ENCODE data around the gene RUFY2.

RUFY2 gene

DNA sequence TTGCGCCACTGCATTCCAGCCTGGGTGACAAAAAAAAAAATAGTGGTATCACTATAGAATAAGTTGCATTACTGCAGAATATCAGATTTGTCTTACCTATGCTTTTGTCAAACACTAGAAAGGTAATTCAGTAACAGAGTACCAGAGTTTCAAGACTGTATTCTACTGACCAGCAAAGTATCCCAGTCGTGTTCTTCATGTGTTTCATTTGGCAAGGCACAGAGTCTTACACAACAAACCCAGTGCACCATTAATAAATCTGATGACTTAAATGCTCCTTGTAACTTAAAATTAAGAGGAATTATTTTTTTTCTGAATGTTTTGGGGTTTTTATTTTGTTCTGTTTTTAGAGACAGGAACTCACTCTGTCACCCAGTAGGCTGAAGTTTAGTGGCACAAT lies 40.0 kb downstream of the RUFY2 start:
- TF ChIP-seq, protein P1, sequence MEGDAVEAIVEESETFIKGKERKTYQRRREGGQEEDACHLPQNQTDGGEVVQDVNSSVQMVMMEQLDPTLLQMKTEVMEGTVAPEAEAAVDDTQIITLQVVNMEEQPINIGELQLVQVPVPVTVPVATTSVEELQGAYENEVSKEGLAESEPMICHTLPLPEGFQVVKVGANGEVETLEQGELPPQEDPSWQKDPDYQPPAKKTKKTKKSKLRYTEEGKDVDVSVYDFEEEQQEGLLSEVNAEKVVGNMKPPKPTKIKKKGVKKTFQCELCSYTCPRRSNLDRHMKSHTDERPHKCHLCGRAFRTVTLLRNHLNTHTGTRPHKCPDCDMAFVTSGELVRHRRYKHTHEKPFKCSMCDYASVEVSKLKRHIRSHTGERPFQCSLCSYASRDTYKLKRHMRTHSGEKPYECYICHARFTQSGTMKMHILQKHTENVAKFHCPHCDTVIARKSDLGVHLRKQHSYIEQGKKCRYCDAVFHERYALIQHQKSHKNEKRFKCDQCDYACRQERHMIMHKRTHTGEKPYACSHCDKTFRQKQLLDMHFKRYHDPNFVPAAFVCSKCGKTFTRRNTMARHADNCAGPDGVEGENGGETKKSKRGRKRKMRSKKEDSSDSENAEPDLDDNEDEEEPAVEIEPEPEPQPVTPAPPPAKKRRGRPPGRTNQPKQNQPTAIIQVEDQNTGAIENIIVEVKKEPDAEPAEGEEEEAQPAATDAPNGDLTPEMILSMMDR (IDR thresholded peaks at IDR 0.05; ENCODE audit: control extremely low read depth, extremely low read depth, low read depth, missing control alignments): no peak
- ChIA-PET POLR2A (no interaction called here), CTCF (interaction anchor here (1.6 kb wide), 1 partner anchor 19 kb away, joined by 5 read pairs; no protein-coding TSS in a partner anchor)
- no peak for DNase-seq (ENCODE audit: extremely low spot score)

DNA sequence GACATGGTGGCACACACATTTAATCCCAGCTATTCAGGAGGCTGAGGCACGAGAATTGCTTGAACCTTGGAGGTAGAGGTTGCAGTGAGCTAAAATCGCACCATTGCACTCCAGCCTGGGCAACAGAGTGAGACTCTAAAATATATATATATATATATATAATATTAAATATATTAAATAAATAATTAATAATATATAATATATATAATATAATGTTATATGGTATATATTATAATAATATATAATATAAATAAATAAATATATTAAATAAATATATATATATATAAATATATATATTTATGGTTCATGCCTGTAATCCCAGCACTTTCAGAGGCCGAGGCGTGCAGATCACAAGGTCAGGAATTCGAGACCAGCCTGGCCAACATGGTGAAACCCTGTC lies 40.5 kb downstream of the RUFY2 start:
- ChIA-PET POLR2A (no interaction called here), CTCF (interaction anchor here (1.6 kb wide), 1 partner anchor 18 kb away, joined by 5 read pairs; no protein-coding TSS in a partner anchor)
- TF ChIP-seq, protein P1 (IDR thresholded peaks at IDR 0.05; ENCODE audit: control extremely low read depth, extremely low read depth, low read depth, missing control alignments): no peak
- no peak for DNase-seq (ENCODE audit: extremely low spot score)

DNA sequence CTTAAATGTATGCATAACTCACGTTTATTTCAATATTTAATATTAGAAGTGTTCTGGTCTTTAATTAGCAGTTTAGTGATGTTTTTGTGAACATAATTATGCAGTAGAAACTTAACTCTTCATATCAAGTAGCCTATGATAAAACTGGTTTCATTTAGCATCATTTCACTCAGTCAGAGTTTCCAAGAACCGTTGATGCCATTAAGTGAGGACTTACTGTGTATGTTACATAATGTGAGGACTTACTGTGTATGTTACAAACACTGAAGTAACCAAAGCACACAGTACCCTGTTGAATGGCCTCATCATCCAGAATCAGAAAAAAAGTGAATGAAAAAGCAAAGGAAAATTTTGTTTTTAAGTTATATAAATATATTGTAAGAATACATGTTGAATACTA lies 41.5 kb downstream of the RUFY2 start:
- CTCF ChIA-PET: interaction anchor here (4.7 kb wide), 1 partner anchor 18 kb away, joined by 26 read pairs; no protein-coding TSS in a partner anchor
- POLR2A ChIA-PET: no interaction called here
- TF ChIP-seq, protein P1 (IDR thresholded peaks at IDR 0.05; ENCODE audit: control extremely low read depth, extremely low read depth, low read depth, missing control alignments): no peak
- DNase-seq (ENCODE audit: extremely low spot score): no peak

DNA sequence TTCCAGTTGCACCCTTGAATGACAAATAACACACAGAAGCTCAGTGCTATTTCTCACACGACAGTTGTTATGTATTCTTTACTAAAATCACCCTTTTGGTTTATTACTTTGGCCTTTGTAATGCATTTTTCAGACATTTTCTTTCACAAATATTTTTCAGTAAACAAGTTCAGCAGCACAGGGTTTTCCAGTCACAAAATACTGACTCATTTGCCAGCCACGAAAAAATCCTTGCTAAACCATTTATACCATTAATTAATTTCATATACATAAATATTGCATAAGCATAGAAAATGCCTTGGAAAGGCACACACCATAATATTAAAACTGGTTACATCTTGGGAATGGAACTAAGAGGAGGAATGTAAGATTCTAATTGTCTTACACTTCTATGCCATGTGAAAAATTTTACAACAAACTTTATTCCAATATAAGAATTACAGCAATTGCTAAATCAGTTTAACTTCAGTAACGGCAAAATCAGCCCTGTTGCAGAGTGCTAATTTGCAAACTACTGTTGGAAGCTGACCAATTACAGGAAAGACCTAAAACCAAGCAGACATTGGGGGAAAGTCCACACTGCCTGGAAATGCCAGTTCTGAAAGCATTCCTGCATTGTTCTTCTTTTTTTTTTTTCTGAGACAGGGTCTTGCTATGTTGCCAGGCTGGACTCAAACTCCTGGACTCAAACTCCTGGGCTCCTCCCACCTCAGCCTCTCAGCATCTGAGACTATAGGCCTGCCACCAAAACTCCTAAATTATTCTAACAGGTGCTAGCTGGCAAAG lies 42.8 kb downstream of the RUFY2 start:
- ChIA-PET POLR2A (no interaction called here), CTCF (interaction anchor here (0.9 to 4.7 kb wide), 4 partner anchors 9 to 43 kb away, joined by 3 to 26 read pairs (median 5); partner anchors contain the start of gene RUFY2)
- DNase-seq (ENCODE audit: extremely low spot score): no peak
- TF ChIP-seq, protein P1 (IDR thresholded peaks at IDR 0.05; ENCODE audit: control extremely low read depth, extremely low read depth, low read depth, missing control alignments): no peak

DNA sequence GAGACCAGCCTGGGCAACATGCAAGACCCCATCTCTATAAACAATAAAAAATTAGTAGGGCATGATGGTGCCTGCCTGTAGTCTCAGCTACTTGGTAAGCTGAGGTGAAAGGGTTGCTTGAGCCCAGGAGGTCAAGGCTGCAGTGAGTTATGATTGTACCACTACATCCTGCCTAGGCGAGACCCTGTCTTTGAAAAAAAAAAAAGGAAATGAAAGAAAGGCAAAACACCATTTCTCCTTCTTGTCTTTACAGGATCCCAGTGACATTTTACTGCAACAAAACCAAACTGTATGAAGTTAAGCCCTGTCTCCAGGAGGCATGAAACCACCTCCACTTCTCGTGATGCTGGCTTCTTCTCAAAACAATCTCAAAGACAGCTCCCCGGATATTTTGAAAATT lies 44.5 kb downstream of the RUFY2 start:
- TF ChIP-seq, protein P1 (IDR thresholded peaks at IDR 0.05; ENCODE audit: control extremely low read depth, extremely low read depth, low read depth, missing control alignments): no peak
- DNase-seq (ENCODE audit: extremely low spot score): no peak
- CTCF ChIA-PET: interaction anchor here (1.0 to 4.7 kb wide), 4 partner anchors 10 to 44 kb away, joined by 3 to 26 read pairs (median 11); partner anchors contain the start of gene RUFY2
- POLR2A ChIA-PET: no interaction called here

DNA sequence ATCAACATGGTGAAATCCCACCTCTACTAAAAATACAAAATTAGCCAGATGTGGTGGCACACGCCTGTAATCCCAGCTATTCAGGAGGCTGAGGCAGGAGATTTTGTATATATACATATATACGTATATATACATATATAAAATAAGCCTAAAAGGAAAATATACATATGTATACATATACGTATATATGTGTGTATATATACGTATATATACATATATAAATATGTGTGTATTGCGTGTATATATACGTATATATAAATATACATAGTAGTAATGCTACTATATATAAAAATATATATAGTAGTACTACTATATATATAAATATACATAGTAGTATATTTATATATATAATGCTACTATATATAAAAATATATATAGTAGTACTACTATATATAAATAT lies 47.9 kb downstream of the RUFY2 start:
- ChIA-PET CTCF (interaction anchor here (1.6 kb wide), 1 partner anchor 11 kb away, joined by 4 read pairs; no protein-coding TSS in a partner anchor), POLR2A (no interaction called here)
- no peak for DNase-seq (ENCODE audit: extremely low spot score)
- TF ChIP-seq, protein P1 (IDR thresholded peaks at IDR 0.05; ENCODE audit: control extremely low read depth, extremely low read depth, low read depth, missing control alignments): no peak
